Measurements from ENCODE around the gene UAP1L1.

UAP1L1 gene

GRCh38 chr9:137035507-137035834, 41.8 kb upstream of the UAP1L1 start:
- Histone ChIP-seq H3K9me3 (ENCODE audit: control insufficient read depth, insufficient read depth, low read depth, low read length) (no peaks in the 10 kb centered on the region), H3K36me3 (ENCODE audit: control insufficient read depth in 2 of 2, insufficient read depth in 1 of 2, low read length in 2 of 2) (peaks cover 0 to 24% of the 10 kb centered on the region in 2 experiments; a peak in 1 of 3 replicates), H3K4me1 (ENCODE audit: control insufficient read depth, insufficient read depth, low read length) (no peaks in the 10 kb centered on the region), H3K27ac (ENCODE audit: extremely low read depth, low read depth, low read length) (no peak overlapping the region), H3K4me3 (ENCODE audit: low read depth, low read length) (no peak overlapping the region)
- peak; percentile 3; the same call in 1 of the 2 replicates for TF ChIP-seq PRDM10 (tag by site-specific recombination; IDR thresholded peaks at IDR 0.05)
- TF ChIP-seq CTCF (tag by site-specific recombination; IDR thresholded peaks at IDR 0.05) = peak; percentile 57; the same call in 1 of the 2 replicates
- TF ChIP-seq SCRT1 (tag by site-specific recombination; IDR thresholded peaks at IDR 0.05; ENCODE audit: borderline replicate concordance) = peak; percentile 98
- TF ChIP-seq MZF1 (tag by site-specific recombination; IDR thresholded peaks at IDR 0.05; ENCODE audit: borderline replicate concordance) = no peak
- 0 out of 2 replicates have a peak, but pooled peaks have one; percentile 33 for TF ChIP-seq PRDM2 (tag by site-specific recombination; IDR thresholded peaks at IDR 0.05; ENCODE audit: borderline replicate concordance)
- peak; percentile 4; the same call in 1 of the 2 replicates for TF ChIP-seq ZNF391 (tag by site-specific recombination; IDR thresholded peaks at IDR 0.05; ENCODE audit: borderline replicate concordance, low read depth)
- ChIA-PET POLR2A (interaction anchor here (0.7 to 2.0 kb wide), 19 partner anchors 9 to 308 kb away, joined by 3 to 16 read pairs (median 4); partner anchors contain the start of genes CLIC3, NPDC1, PAXX and RNF208), CTCF (interaction anchor here (0.6 to 5.3 kb wide), 58 partner anchors 8 to 517 kb away, joined by 3 to 119 read pairs (median 4); partner anchors contain the start of genes AJM1, C8G, CLIC3 and FBXW5)

GRCh38 chr9:137035937-137036336, 41.4 kb upstream of the UAP1L1 start:
- POLR2A ChIA-PET = interaction anchor here (0.7 to 2.0 kb wide), 6 partner anchors 11 to 250 kb away, joined by 3 to 16 read pairs (median 4); partner anchors contain the start of genes NPDC1 and PAXX
- Histone ChIP-seq H3K4me3 (ENCODE audit: low read depth, low read length) (no peak overlapping the region), H3K4me1 (ENCODE audit: control insufficient read depth, insufficient read depth, low read length) (no peaks in the 10 kb centered on the region)
- TF ChIP-seq ZBTB7A (tag by site-specific recombination; IDR thresholded peaks at IDR 0.05; ENCODE audit: low read depth) (no peak), GLIS2 (tag by site-specific recombination; IDR thresholded peaks at IDR 0.05) (peak; percentile 40; the same call in 1 of the 2 replicates), ZNF514 (tag by site-specific recombination; IDR thresholded peaks at IDR 0.05) (no peak), ZNF704 (tag by site-specific recombination; IDR thresholded peaks at IDR 0.05) (no peak), HIC1 (tag by site-specific recombination; IDR thresholded peaks at IDR 0.05) (peak; percentile 33; the same call in 1 of the 2 replicates), ZNF146 (tag by site-specific recombination; IDR thresholded peaks at IDR 0.05) (no peak), ZNF548 (tag by site-specific recombination; IDR thresholded peaks at IDR 0.05) (no peak), ZBTB17 (tag by site-specific recombination; IDR thresholded peaks at IDR 0.05) (no peak), PRDM4 (tag by site-specific recombination; IDR thresholded peaks at IDR 0.05) (no peak)

More at GRCh38 chr9:137035937-137036336, 41.4 kb upstream of the UAP1L1 start:
- peaks cover 0 to 29% of the 10 kb centered on the region in 2 experiments; a peak in 1 of 3 replicates for H3K36me3 ChIP-seq (ENCODE audit: control insufficient read depth in 2 of 2, insufficient read depth in 1 of 2, low read length in 2 of 2)
- no peak overlapping the region for H3K27ac ChIP-seq (ENCODE audit: extremely low read depth, low read depth, low read length)
- CTCF ChIA-PET = interaction anchor here (0.6 to 5.3 kb wide), 47 partner anchors 8 to 516 kb away, joined by 3 to 119 read pairs (median 5); partner anchors contain the start of genes AJM1, C8G, CLIC3 and FBXW5
- no peaks in the 10 kb centered on the region for H3K9me3 ChIP-seq (ENCODE audit: control insufficient read depth, insufficient read depth, low read depth, low read length)
